HEK293T (cell line): Measurements from ENCODE around the gene ADGRL3.
"Not testable (repeated sequence)": the region's sequence is repeated elsewhere in the genome, so short reads cannot be mapped to it uniquely, and the experiment has no call there.

Source experiments
- CTCF ChIA-PET: fragments of 350-600 bp; formaldehyde crosslinking; extraction: SDS; loops from one replicate; lab custom pipeline; 2021; ENCODE audit warnings: antibody characterized with exemption, inconsistent platforms; lab: Yijun Ruan, JAX
- POLR2A ChIA-PET: fragments of 350-600 bp; formaldehyde crosslinking; extraction: SDS; loops from one replicate; lab custom pipeline; 2020; ENCODE audit warnings: antibody characterized with exemption, inconsistent platforms; lab: Yijun Ruan, JAX
- DNase-seq: peaks from one replicate; pipeline ENCODE4 v3.0.0; 2012; ENCODE audit warnings: mixed read lengths; ENCODE audit errors: extremely low spot score
- ARNT ChIP-seq: fragments of 450-650 bp; IDR thresholded peaks from 2 replicates; pipeline ENCODE4 v1.6.1; 2017; ENCODE audit warnings: mild to moderate bottlenecking
- BHLHE40 ChIP-seq: fragments of 450-650 bp; IDR thresholded peaks from 2 replicates; pipeline ENCODE4 v1.6.1; 2016; ENCODE audit warnings: mild to moderate bottlenecking, moderate library complexity, borderline replicate concordance
- CTBP1 ChIP-seq: fragments of 450-650 bp; IDR thresholded peaks from 2 replicates; pipeline ENCODE4 v1.6.1; 2016; ENCODE audit warnings: borderline replicate concordance
- ELF4 ChIP-seq: fragments of 450-650 bp; IDR thresholded peaks from 2 replicates; pipeline ENCODE4 v1.6.1; 2017; ENCODE audit warnings: antibody characterized with exemption
- FOXA1 ChIP-seq: fragments of 450-650 bp; IDR thresholded peaks from 2 replicates; pipeline ENCODE4 v1.6.1; 2016; ENCODE audit warnings: mild to moderate bottlenecking
- FOXK2 ChIP-seq: fragments of 450-650 bp; IDR thresholded peaks from 2 replicates; pipeline ENCODE4 v1.6.1; 2016; ENCODE audit warnings: mild to moderate bottlenecking
- FOXM1 ChIP-seq: fragments of 450-650 bp; IDR thresholded peaks from 2 replicates; pipeline ENCODE4 v1.6.1; 2017; ENCODE audit warnings: mild to moderate bottlenecking, borderline replicate concordance
- HDGF ChIP-seq: fragments of 450-650 bp; IDR thresholded peaks from 2 replicates; pipeline ENCODE4 v1.6.1; 2017; ENCODE audit warnings: antibody characterized with exemption, borderline replicate concordance
- L3MBTL2 ChIP-seq: fragments of 450-650 bp; conservative IDR thresholded peaks from 2 replicates; pipeline ENCODE4 v1.6.1; 2016; ENCODE audit warnings: mild to moderate bottlenecking
- LEF1 ChIP-seq: fragments of 450-650 bp; IDR thresholded peaks from 2 replicates; pipeline ENCODE4 v1.6.1; 2017; ENCODE audit warnings: mild to moderate bottlenecking, borderline replicate concordance
- NFRKB ChIP-seq: fragments of 450-650 bp; IDR thresholded peaks from 2 replicates; pipeline ENCODE4 v1.6.1; 2016; ENCODE audit warnings: mild to moderate bottlenecking, moderate library complexity
- SP1 ChIP-seq: fragments of 450-650 bp; IDR thresholded peaks from 2 replicates; pipeline ENCODE4 v1.6.1; 2017
- SUZ12 ChIP-seq: fragments of 450-650 bp; IDR thresholded peaks from 2 replicates; pipeline ENCODE4 v1.6.1; 2016; ENCODE audit warnings: mild to moderate bottlenecking
- TARDBP ChIP-seq: fragments of 450-650 bp; IDR thresholded peaks from 2 replicates; pipeline ENCODE4 v1.6.1; 2016
- ZNF384 ChIP-seq: fragments of 450-650 bp; IDR thresholded peaks from 2 replicates; pipeline ENCODE4 v1.6.1; 2016
- TF ChIP-seq, protein P1 (sequence below): fragments of 450-650 bp; IDR thresholded peaks from 2 replicates; pipeline ENCODE4 v1.6.1; 2016

Gene ADGRL3

DNA sequence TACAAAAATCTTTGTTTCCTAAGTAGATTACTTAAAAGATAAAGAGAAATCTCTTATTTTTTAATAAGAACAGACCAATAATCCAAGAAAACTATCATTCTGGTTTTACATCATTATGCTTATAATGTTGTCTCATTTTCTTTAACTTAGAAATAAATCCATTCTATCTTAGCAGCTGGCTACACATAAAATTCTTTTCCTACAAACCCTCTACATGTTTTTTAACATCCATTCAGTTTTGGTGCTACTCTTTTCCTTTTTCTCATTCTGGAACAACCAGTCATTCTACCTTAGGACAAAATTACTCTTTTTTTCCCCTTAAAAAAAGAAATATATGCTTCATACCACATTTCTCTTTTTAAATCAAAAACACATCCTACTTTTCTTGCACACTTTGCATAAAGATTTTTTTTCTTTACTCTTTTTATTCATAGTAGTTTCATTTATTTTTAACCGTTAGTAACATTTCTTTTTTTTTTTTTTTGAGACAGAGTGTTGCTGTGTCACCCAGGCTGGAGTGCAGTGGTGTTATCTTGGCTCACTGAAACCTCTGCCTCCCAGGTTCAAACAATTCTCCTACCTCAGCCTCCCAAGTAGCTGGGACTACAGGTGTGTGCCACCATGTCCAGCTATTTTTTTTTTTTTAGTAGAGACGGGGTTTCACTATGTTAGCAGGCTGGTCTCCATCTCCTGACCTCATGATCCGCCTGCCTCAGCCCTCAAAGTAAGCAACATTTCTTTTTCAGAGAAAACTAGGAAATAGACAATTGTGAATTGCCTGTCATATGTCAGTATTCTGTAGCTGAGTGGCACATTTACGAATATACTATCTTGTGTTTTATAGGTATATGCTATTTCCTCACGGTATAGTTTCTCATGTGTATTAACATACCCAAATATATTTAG, 562.8 kb downstream of the ADGRL3 start:
- ChIA-PET POLR2A (no interaction called here), CTCF (no interaction called here)
- DNase-seq = no peak
- TF ChIP-seq ZNF384 (no peak), TARDBP (no peak), LEF1 (no peak), FOXM1 (no peak), SP1 (no peak), SUZ12 (no peak), FOXK2 (no peak), ELF4 (no peak), ARNT (no peak), HDGF (no peak), L3MBTL2 (no peak), BHLHE40 (no peak), FOXA1 (no peak), NFRKB (no peak)
- TF ChIP-seq, protein P1, sequence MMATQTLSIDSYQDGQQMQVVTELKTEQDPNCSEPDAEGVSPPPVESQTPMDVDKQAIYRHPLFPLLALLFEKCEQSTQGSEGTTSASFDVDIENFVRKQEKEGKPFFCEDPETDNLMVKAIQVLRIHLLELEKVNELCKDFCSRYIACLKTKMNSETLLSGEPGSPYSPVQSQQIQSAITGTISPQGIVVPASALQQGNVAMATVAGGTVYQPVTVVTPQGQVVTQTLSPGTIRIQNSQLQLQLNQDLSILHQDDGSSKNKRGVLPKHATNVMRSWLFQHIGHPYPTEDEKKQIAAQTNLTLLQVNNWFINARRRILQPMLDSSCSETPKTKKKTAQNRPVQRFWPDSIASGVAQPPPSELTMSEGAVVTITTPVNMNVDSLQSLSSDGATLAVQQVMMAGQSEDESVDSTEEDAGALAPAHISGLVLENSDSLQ = no peak

DNA sequence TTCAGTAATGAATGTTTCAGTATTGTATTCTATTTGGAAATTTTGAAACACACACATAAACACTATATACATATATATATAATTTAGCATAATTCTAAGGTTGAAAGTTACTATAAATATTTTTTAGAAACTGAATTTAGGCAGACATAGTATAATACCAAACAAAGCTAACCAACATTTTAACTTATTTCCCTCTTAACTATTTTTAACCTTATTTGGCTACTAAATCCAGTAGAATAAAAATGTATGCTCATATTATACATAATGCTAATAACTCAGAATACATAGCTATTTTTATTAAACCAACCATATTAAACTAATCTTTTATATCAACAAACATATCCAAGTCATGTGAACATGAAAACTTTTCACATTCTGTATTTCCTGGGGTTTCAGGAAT, 563.6 kb downstream of the ADGRL3 start:
- CTCF ChIA-PET = no interaction called here
- POLR2A ChIA-PET = no interaction called here
- no peak for DNase-seq
- no peak for TF ChIP-seq SUZ12
- no peak for TF ChIP-seq LEF1
- TF ChIP-seq ZNF384 = no peak
- no peak for TF ChIP-seq HDGF
- TF ChIP-seq BHLHE40 = no peak
- TF ChIP-seq ARNT = no peak

DNA sequence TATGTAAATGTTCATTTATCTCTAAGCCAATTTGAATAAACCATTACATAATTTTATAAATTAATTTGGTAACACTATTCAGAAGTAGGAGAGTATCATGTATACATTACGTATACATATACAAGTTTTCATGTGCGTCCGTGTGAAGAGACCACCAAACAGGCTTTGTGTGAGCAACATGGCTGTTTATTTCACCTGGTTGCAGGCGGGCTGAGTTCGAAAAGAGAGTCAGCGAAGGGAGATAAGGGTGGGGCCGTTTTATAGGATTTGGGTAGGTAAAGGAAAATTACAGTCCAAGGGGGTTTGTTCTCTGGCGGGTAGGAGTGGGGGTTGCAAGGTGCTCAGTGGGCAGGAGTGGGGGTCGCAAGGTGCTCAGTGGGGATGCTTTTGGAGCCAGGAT, 564.0 kb downstream of the ADGRL3 start:
- CTCF ChIA-PET, POLR2A ChIA-PET, DNase-seq: not testable (repeated sequence)

DNA sequence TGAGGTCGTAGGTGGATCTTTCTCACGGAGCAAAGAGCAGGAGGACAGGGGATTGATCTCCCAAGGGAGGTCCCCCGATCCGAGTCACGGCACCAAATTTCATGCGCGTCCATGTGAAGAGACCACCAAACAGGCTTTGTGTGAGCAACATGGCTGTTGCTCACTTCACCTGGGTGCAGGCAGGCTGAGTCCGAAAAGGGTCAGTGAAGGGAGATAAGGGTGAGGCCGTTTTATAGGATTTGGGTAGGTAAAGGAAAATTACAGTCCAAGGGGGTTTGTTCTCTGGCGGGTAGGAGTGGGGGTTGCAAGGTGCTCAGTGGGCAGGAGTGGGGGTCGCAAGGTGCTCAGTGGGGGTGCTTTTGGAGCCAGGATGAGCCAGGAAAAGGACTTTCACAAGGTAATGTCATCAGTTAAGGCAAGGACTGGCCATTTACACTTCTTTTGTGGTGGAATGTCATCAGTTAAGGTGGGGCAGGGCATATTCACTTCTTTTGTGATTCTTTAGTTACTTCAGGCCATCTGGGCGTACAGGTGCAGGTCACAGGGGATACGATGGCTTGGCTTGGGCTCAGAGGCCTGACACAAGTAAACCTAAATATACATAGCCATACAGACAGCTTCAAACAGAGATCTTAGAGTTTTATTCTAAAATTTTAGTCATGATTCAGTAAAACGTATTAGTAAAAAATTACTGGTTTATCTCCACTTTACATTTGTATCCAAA, 569.5 kb downstream of the ADGRL3 start:
- DNase-seq, POLR2A ChIA-PET, CTCF ChIA-PET: not testable (repeated sequence)

DNA sequence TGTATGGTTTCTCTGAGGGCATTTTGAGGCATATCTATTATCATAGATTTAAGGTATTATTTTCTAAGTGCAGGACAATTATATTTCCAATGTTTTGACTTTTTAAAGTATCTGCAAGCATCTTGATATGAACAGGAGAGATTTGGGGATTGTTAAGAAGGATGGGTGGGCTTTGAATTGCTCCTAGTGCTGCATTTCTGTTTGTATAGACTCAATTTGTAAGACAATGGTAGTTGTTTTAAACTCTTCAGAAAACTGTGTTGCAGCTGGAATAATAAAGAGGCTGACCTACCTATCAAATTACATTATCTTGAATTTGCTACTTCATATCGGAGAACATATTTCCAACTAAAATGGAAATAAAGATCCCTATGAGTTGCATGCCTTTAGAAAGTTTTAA, 570.3 kb downstream of the ADGRL3 start:
- ChIA-PET CTCF (no interaction called here), POLR2A (no interaction called here)
- DNase-seq = no peak
- no peak for TF ChIP-seq SP1
- TF ChIP-seq L3MBTL2 = no peak
- no peak for TF ChIP-seq FOXM1
- no peak for TF ChIP-seq ARNT
- no peak for TF ChIP-seq HDGF
- no peak for TF ChIP-seq ELF4
- no peak for TF ChIP-seq CTBP1
- no peak for TF ChIP-seq BHLHE40
- TF ChIP-seq SUZ12 = no peak
- TF ChIP-seq FOXK2 = no peak
- TF ChIP-seq ZNF384 = no peak
- TF ChIP-seq NFRKB = no peak

DNA sequence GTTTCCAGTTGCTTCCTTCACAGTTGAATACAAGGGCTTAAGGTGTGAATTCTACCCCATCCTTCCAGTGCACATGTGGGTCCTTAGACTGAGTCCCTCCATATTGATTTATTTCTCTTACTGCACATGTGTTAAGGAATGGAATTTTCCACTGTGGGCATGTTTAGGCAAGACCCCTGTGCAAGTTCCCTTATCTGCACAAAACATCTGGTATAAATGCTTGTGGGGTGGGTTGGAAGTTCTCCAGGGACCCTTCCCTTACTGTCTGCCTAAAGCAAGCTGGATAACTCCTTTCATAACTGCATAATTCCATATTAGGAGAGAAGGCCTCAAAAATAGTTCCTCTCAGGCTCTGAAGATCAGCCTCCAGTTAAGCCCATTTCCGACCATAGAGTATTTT, 570.9 kb downstream of the ADGRL3 start:
- POLR2A ChIA-PET = no interaction called here
- TF ChIP-seq ELF4 = no peak
- no peak for TF ChIP-seq HDGF
- TF ChIP-seq L3MBTL2 = no peak
- TF ChIP-seq SUZ12 = no peak
- no peak for TF ChIP-seq CTBP1
- TF ChIP-seq LEF1 = no peak
- TF ChIP-seq, protein P1 = no peak
- no peak for TF ChIP-seq ARNT
- no peak for TF ChIP-seq FOXK2
- no peak for TF ChIP-seq SP1
- no peak for TF ChIP-seq FOXM1
- no peak for TF ChIP-seq TARDBP
- TF ChIP-seq FOXA1 = no peak
- TF ChIP-seq BHLHE40 = no peak
- no peak for TF ChIP-seq NFRKB
- DNase-seq = no peak
- CTCF ChIA-PET = no interaction called here

DNA sequence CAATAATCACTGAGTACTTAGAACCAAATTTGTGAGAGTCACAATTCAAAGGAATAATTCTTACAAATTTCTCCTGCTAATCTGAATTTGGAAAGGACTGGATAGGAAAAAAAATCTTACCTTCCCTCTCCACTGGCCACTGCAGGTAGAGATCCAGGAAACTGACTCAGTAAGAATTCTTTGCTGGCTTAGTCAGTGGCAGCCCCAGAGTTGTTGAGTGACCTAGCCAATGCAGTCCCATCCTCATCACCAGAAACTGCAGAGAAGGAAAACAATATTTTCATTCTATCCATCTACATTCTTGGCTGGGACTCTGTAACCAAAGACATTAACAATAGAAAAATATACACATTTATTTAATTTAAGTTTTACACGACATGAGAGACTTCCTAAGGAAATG, 572.0 kb downstream of the ADGRL3 start:
- TF ChIP-seq CTBP1 = no peak
- no peak for DNase-seq
- ChIA-PET CTCF (no interaction called here), POLR2A (no interaction called here)
